ENCODE results near the gene PATL1.
A peak's percentile ranks its signal among the peaks of the same experiment; 100 is the strongest.

The PATL1 gene

DNA sequence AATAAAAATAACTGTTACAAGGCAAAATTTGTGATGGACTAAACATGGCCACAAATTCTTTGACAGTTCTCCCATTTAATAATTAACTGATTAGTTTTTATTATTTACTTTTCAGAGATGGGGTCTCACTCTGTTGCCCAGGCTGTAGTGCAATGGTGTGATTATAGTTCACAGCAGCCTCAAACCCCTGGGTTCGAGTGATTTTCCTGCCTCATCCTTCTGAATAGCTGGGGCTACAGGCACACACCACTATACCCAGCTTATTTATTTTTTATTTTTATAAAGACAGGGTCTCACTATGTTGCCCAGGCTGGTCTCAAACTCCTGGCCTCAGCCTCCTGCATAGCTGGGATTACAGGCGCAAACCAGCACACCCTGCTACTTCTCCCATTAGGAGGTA lies 4.5 kb upstream of the PATL1 start:
- Histone ChIP-seq H3K36me3 (ENCODE audit: control insufficient read depth in 2 of 2, insufficient read depth in 2 of 2, low read length in 2 of 2) (no peaks in the 10 kb centered on the region), H3K4me1 (ENCODE audit: control insufficient read depth, insufficient read depth, low read length) (peaks cover 7% of the 10 kb centered on the region), H3K9me3 (ENCODE audit: control insufficient read depth in 2 of 2, low read length in 2 of 2) (no peaks in the 10 kb centered on the region), H3K27ac (ENCODE audit: low read length) (no peak overlapping the region), H3K27me3 (ENCODE audit: control insufficient read depth in 1 of 2, insufficient read depth in 2 of 2, low read length in 2 of 2) (no peaks in the 10 kb centered on the region), H3K9ac (ENCODE audit: low read length in 2 of 2) (no peak overlapping the region), H3K4me3 (ENCODE audit: low read length in 2 of 2) (no peak overlapping the region)

DNA sequence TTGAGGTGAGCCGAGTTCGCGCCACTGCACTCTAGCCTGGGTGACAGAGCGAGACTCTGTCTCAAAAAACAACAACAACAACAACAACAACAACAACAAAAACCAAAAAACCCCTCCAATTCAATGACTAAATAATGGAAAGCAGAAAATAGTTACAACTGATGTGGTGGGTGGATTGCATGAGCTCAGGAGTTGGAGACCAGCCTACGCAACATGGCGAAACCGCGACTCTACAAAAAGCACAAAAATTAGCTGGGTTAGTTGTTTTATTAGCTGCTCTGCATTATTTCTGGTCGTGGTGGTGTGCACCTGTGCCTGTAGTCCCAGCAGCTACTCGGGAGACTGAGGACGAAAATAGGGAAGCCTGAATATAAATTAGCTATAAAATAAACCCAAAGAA lies 2.6 kb upstream of the PATL1 start:
- Histone ChIP-seq H3K27me3 (ENCODE audit: control insufficient read depth in 1 of 2, insufficient read depth in 2 of 2, low read length in 2 of 2) (no peaks in the 10 kb centered on the region), H3K36me3 (ENCODE audit: control insufficient read depth in 2 of 2, insufficient read depth in 2 of 2, low read length in 2 of 2) (peaks cover 3% of the 10 kb centered on the region in 2 donors), H3K27ac (ENCODE audit: low read length) (no peak overlapping the region), H3K4me3 (ENCODE audit: low read length in 2 of 2) (no peak overlapping the region), H3K9ac (ENCODE audit: low read length in 2 of 2) (no peak overlapping the region), H3K9me3 (ENCODE audit: control insufficient read depth in 2 of 2, low read length in 2 of 2) (no peaks in the 10 kb centered on the region), H3K4me1 (ENCODE audit: control insufficient read depth, insufficient read depth, low read length) (peaks cover 12% of the 10 kb centered on the region)

GRCh38 chr11:59669611-59670009 lies 773 bp upstream of the PATL1 start:
- peaks cover 12% of the 10 kb centered on the region for H3K4me1 ChIP-seq (ENCODE audit: control insufficient read depth, insufficient read depth, low read length)

GRCh38 chr11:59668188-59668949 lies 468 bp downstream of the PATL1 start:
- H3K9ac ChIP-seq (ENCODE audit: low read length in 2 of 2): peak overlapping the region; percentile 65 to 91
- H3K4me3 ChIP-seq (ENCODE audit: low read length in 2 of 2): peak overlapping the region; percentile 89 to 91
- peak overlapping the region; percentile 13 for H3K27ac ChIP-seq (ENCODE audit: low read length)
- H3K36me3 ChIP-seq (ENCODE audit: control insufficient read depth in 2 of 2, insufficient read depth in 2 of 2, low read length in 2 of 2): peaks cover 3 to 10% of the 10 kb centered on the region in 2 donors
- H3K27me3 ChIP-seq (ENCODE audit: control insufficient read depth in 1 of 2, insufficient read depth in 2 of 2, low read length in 2 of 2): no peaks in the 10 kb centered on the region
- H3K4me1 ChIP-seq (ENCODE audit: control insufficient read depth, insufficient read depth, low read length): peaks cover 12% of the 10 kb centered on the region
- no peaks in the 10 kb centered on the region for H3K9me3 ChIP-seq (ENCODE audit: control insufficient read depth in 2 of 2, low read length in 2 of 2)

More at GRCh38 chr11:59669611-59670009, 773 bp upstream of the PATL1 start:
- no peaks in the 10 kb centered on the region for H3K9me3 ChIP-seq (ENCODE audit: control insufficient read depth in 2 of 2, low read length in 2 of 2)
- H3K27me3 ChIP-seq (ENCODE audit: control insufficient read depth in 1 of 2, insufficient read depth in 2 of 2, low read length in 2 of 2): no peaks in the 10 kb centered on the region
- H3K4me3 ChIP-seq (ENCODE audit: low read length in 2 of 2): peak overlapping the region; percentile 84 to 89
- H3K27ac ChIP-seq (ENCODE audit: low read length): peak overlapping the region; percentile 93
- H3K9ac ChIP-seq (ENCODE audit: low read length in 2 of 2): peak overlapping the region; percentile 90 to 91
- H3K36me3 ChIP-seq (ENCODE audit: control insufficient read depth in 2 of 2, insufficient read depth in 2 of 2, low read length in 2 of 2): peaks cover 3 to 5% of the 10 kb centered on the region in 2 donors

DNA sequence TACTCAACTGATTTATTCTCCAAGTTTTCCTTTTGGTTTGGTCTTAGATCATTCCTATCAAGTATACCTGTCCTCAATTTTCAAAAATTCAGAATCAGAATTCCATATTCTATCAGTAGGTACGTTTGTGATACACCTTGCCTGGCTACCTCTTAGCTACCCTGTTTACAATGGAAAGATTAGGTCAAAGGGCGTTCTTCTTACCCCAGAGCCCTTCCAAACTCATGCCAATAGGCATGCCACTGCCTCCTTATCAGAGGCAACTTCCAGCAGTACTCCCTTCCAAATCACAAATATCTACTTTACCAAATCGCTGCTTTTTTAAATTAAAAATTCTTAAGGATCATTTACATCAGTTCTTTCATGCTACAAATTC lies 1.0 kb downstream of the PATL1 start:
- H3K36me3 ChIP-seq (ENCODE audit: control insufficient read depth in 2 of 2, insufficient read depth in 2 of 2, low read length in 2 of 2): peaks cover 3 to 13% of the 10 kb centered on the region in 2 donors
- peak overlapping the region; percentile 65 to 91 for H3K9ac ChIP-seq (ENCODE audit: low read length in 2 of 2)
- H3K9me3 ChIP-seq (ENCODE audit: control insufficient read depth in 2 of 2, low read length in 2 of 2): no peaks in the 10 kb centered on the region
- H3K27ac ChIP-seq (ENCODE audit: low read length): no peak overlapping the region
- H3K4me3 ChIP-seq (ENCODE audit: low read length in 2 of 2): peak overlapping the region; percentile 89 to 91
- H3K4me1 ChIP-seq (ENCODE audit: control insufficient read depth, insufficient read depth, low read length): peaks cover 12% of the 10 kb centered on the region
- no peaks in the 10 kb centered on the region for H3K27me3 ChIP-seq (ENCODE audit: control insufficient read depth in 1 of 2, insufficient read depth in 2 of 2, low read length in 2 of 2)

- Histone ChIP-seq H3K9ac (ENCODE audit: low read length in 2 of 2) (no peak overlapping the region), H3K4me1 (ENCODE audit: control insufficient read depth, insufficient read depth, low read length) (peaks cover 12% of the 10 kb centered on the region), H3K27ac (ENCODE audit: low read length) (no peak overlapping the region), H3K27me3 (ENCODE audit: control insufficient read depth in 1 of 2, insufficient read depth in 2 of 2, low read length in 2 of 2) (no peaks in the 10 kb centered on the region), H3K36me3 (ENCODE audit: control insufficient read depth in 2 of 2, insufficient read depth in 2 of 2, low read length in 2 of 2) (peaks cover 3 to 15% of the 10 kb centered on the region in 2 donors), H3K9me3 (ENCODE audit: control insufficient read depth in 2 of 2, low read length in 2 of 2) (no peaks in the 10 kb centered on the region), H3K4me3 (ENCODE audit: low read length in 2 of 2) (no peak overlapping the region)
These were observed 1.9 kb downstream of the PATL1 start for GRCh38 chr11:59666969-59667368.

DNA sequence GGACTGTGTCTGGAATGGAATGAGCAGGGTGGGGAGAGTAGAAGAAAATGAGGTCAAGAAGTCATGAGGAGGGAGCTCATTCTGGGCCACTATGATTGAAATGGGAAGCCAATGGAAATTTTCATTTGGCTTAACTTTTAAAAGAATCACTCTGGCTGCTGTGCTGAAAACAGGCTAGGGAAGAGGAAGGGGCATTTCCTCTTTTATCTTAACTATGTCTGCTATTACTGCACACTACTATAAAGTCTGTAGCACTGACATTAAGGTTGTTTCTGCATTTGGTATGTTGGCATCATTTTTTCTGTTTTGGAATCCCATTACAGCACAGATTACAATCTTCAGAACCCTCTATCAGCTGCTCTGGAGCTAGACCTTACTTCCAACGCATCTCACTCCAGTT lies 8.2 kb downstream of the PATL1 start:
- H3K27me3 ChIP-seq (ENCODE audit: control insufficient read depth in 1 of 2, insufficient read depth in 2 of 2, low read length in 2 of 2): no peaks in the 10 kb centered on the region
- H3K9me3 ChIP-seq (ENCODE audit: control insufficient read depth in 2 of 2, low read length in 2 of 2): no peaks in the 10 kb centered on the region
- H3K27ac ChIP-seq (ENCODE audit: low read length): no peak overlapping the region
- no peak overlapping the region for H3K4me3 ChIP-seq (ENCODE audit: low read length in 2 of 2)
- H3K9ac ChIP-seq (ENCODE audit: low read length in 2 of 2): no peak overlapping the region
- peaks cover 19 to 32% of the 10 kb centered on the region in 2 donors for H3K36me3 ChIP-seq (ENCODE audit: control insufficient read depth in 2 of 2, insufficient read depth in 2 of 2, low read length in 2 of 2)
- H3K4me1 ChIP-seq (ENCODE audit: control insufficient read depth, insufficient read depth, low read length): no peaks in the 10 kb centered on the region

DNA sequence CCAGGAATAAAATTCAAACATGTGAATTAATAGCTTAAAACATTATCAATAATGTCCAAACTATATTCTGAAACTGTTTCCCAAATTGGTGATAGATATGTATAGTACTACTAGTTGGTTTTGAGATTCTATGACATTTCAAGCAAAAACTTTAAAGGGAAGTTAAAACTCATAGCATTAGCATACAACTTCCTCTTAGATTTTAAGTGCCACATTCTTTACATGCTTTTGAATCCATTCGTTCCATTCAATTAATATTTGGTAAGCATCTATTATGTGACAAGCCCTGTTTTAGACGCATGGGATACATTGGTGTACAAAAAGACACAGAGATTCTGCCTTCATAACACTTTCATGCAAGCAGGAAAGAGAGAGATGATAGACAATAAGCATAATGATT lies 8.9 kb downstream of the PATL1 start:
- H3K4me3 ChIP-seq (ENCODE audit: low read length in 2 of 2): no peak overlapping the region
- no peaks in the 10 kb centered on the region for H3K27me3 ChIP-seq (ENCODE audit: control insufficient read depth in 1 of 2, insufficient read depth in 2 of 2, low read length in 2 of 2)
- H3K9me3 ChIP-seq (ENCODE audit: control insufficient read depth in 2 of 2, low read length in 2 of 2): no peaks in the 10 kb centered on the region
- no peak overlapping the region for H3K9ac ChIP-seq (ENCODE audit: low read length in 2 of 2)
- peaks cover 25 to 38% of the 10 kb centered on the region in 2 donors for H3K36me3 ChIP-seq (ENCODE audit: control insufficient read depth in 2 of 2, insufficient read depth in 2 of 2, low read length in 2 of 2)
- H3K27ac ChIP-seq (ENCODE audit: low read length): no peak overlapping the region
- no peaks in the 10 kb centered on the region for H3K4me1 ChIP-seq (ENCODE audit: control insufficient read depth, insufficient read depth, low read length)

DNA sequence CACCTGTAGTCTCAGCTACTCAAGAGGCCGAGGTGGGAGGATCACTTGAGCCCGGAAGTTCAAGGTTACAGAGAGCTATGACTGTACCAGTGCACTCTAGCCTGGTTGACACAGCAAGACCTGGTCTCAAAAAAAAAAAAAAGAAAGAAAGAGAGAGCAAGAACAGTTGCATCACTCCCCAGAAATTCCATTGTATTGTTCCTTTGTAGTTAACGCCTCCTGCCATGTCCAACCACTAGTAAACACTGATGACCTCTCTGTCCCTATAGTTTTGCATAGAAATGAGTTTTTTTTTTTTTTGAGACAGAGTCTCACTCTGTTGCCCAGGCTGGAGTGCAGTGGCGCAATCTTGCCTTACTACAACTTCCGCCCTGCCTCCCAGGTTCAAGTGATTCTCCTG lies 10.8 kb downstream of the PATL1 start:
- Histone ChIP-seq H3K4me1 (ENCODE audit: control insufficient read depth, insufficient read depth, low read length) (no peaks in the 10 kb centered on the region), H3K4me3 (ENCODE audit: low read length in 2 of 2) (no peak overlapping the region), H3K36me3 (ENCODE audit: control insufficient read depth in 2 of 2, insufficient read depth in 2 of 2, low read length in 2 of 2) (peaks cover 36 to 47% of the 10 kb centered on the region in 2 donors), H3K9ac (ENCODE audit: low read length in 2 of 2) (no peak overlapping the region), H3K27ac (ENCODE audit: low read length) (no peak overlapping the region), H3K9me3 (ENCODE audit: control insufficient read depth in 2 of 2, low read length in 2 of 2) (no peaks in the 10 kb centered on the region), H3K27me3 (ENCODE audit: control insufficient read depth in 1 of 2, insufficient read depth in 2 of 2, low read length in 2 of 2) (no peaks in the 10 kb centered on the region)

DNA sequence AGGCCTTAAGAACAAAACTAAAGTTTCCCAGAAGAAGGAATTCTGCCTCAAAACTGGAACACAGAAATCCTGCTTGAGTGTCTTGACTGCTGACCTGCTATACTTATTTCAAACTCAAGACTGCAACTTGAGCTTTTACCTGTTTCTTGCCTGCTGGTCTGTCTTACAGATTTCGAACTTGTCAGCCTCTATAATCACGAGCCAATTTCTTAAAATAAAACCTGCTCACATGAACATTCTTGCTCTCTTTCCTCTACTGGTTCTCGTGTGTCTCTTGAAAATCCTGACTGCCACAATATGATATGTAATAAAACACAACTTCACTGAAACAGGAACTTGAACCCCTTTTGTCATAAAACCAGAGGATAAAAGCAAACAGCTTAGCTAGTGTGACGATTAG lies 13.9 kb downstream of the PATL1 start:
- Histone ChIP-seq H3K9me3 (ENCODE audit: control insufficient read depth in 2 of 2, low read length in 2 of 2) (no peaks in the 10 kb centered on the region), H3K27ac (ENCODE audit: low read length) (no peak overlapping the region), H3K27me3 (ENCODE audit: control insufficient read depth in 1 of 2, insufficient read depth in 2 of 2, low read length in 2 of 2) (no peaks in the 10 kb centered on the region), H3K4me3 (ENCODE audit: low read length in 2 of 2) (no peak overlapping the region), H3K36me3 (ENCODE audit: control insufficient read depth in 2 of 2, insufficient read depth in 2 of 2, low read length in 2 of 2) (peaks cover 53 to 61% of the 10 kb centered on the region in 2 donors), H3K4me1 (ENCODE audit: control insufficient read depth, insufficient read depth, low read length) (no peaks in the 10 kb centered on the region), H3K9ac (ENCODE audit: low read length in 2 of 2) (no peak overlapping the region)

GRCh38 chr11:59647245-59647980 lies 21.4 kb downstream of the PATL1 start:
- Histone ChIP-seq H3K4me1 (ENCODE audit: control insufficient read depth, insufficient read depth, low read length) (no peaks in the 10 kb centered on the region), H3K27me3 (ENCODE audit: control insufficient read depth in 1 of 2, insufficient read depth in 2 of 2, low read length in 2 of 2) (no peaks in the 10 kb centered on the region), H3K27ac (ENCODE audit: low read length) (no peak overlapping the region), H3K4me3 (ENCODE audit: low read length in 2 of 2) (no peak overlapping the region), H3K9ac (ENCODE audit: low read length in 2 of 2) (no peak overlapping the region), H3K9me3 (ENCODE audit: control insufficient read depth in 2 of 2, low read length in 2 of 2) (no peaks in the 10 kb centered on the region), H3K36me3 (ENCODE audit: control insufficient read depth in 2 of 2, insufficient read depth in 2 of 2, low read length in 2 of 2) (peaks cover 34 to 50% of the 10 kb centered on the region in 2 donors)

All from stomach smooth muscle (tissue), 2 donors.